ENCODE data around the gene CENATAC.

GRCh38 chr11:119041821-119042514 is 44.0 kb downstream of the CENATAC start:
- no peak for TF ChIP-seq CTCF (IDR thresholded peaks at IDR 0.05)
- TF ChIP-seq EZH2 (IDR thresholded peaks at IDR 0.05; ENCODE audit: borderline replicate concordance, insufficient read depth, low read depth, low read length, poor library complexity, severe bottlenecking): no peak

Data from B cell (primary cell).